Ovary (tissue), 3 donors: ENCODE measurements around the gene SAMM50.
"Not testable (repeated sequence)": the region's sequence is repeated elsewhere in the genome, so short reads cannot be mapped to it uniquely, and the experiment has no call there.

Experiments used
- CTCF ChIP-seq, 3 donors: fragments of 450-650 bp in 2 of 3; fragments of 200-600 bp in 1 of 3; IDR thresholded peaks; one replicate each; pipeline versions ENCODE4 v1.5.1 to v1.8.0; 2016 to 2022; ENCODE audit warnings: antibody characterized with exemption in 3 of 3, mild to moderate bottlenecking in 1 of 3
- EP300 ChIP-seq: sonication (generic); formaldehyde crosslinking; IDR thresholded peaks from one replicate; pipeline ENCODE4 v1.6.1; 2017; ENCODE audit warnings: antibody characterized with exemption
- POLR2A ChIP-seq: fragments of 450-650 bp; IDR thresholded peaks from one replicate; pipeline ENCODE4 v1.6.1; 2017; ENCODE audit warnings: antibody characterized with exemption, mild to moderate bottlenecking, moderate library complexity
- donor health status: DM: no; HTN: no; CAD: no.

GRCh38 chr22:44016586-44016985, 61.3 kb downstream of the SAMM50 start:
- not testable (repeated sequence) for TF ChIP-seq CTCF (IDR thresholded peaks at IDR 0.05); POLR2A; EP300
